OCI-LY3 (cell line): ENCODE results near the gene SNCB.

ENCODE experiments used
- H2AFZ ChIP-seq: fragments of 200-600, 300-600 bp; shearing (Covaris generic); 2 replicates; pipeline ENCODE4 v1.6.0; 2014; ENCODE audit warnings: antibody characterized with exemption, low read depth, low read length
- H3K27ac ChIP-seq: fragments of 200-600, 300-600 bp; sonication (generic); 2 replicates; pipeline ENCODE4 v1.5.1; 2014; ENCODE audit warnings: mild to moderate bottlenecking, low read length, moderate library complexity, mixed read lengths
- H3K27me3 ChIP-seq: fragments of 200-600, 300-600 bp; sonication (generic); 2 replicates; pipeline ENCODE4 v1.6.1; 2014; ENCODE audit warnings: low read depth, low read length, mixed read lengths
- H3K36me3 ChIP-seq: fragments of 200-600, 300-600 bp; sonication (generic); replicated peaks from 2 replicates; pipeline ENCODE3; 2014; ENCODE audit warnings: low read depth, low read length, mixed read lengths
- H3K4me1 ChIP-seq: fragments of 300-600, 200-600 bp; sonication (generic); 2 replicates; pipeline ENCODE4 v1.6.1; 2014; ENCODE audit warnings: low read length, mixed read lengths
- H3K4me2 ChIP-seq: fragments of 200-600, 300-600 bp; sonication (generic); 2 replicates; pipeline ENCODE4 v1.6.1; 2014; ENCODE audit warnings: low read length, mixed read lengths
- H3K4me3 ChIP-seq: fragments of 300-600, 200-600 bp; sonication (generic); 2 replicates; pipeline ENCODE4 v1.5.1; 2014; ENCODE audit warnings: antibody characterized with exemption, mild to moderate bottlenecking, low read length, moderate library complexity
- H3K79me2 ChIP-seq: fragments of 300-600, 200-600 bp; shearing (Covaris generic); 2 replicates; pipeline ENCODE4 v1.6.1; 2014; ENCODE audit warnings: mild to moderate bottlenecking, low read length, mixed read lengths
- H3K9ac ChIP-seq: fragments of 300-600, 200-600 bp; shearing (Covaris generic); 2 replicates; pipeline ENCODE4 v1.6.0; 2014; ENCODE audit warnings: mild to moderate bottlenecking, low read length, moderate library complexity
- H3K9me3 ChIP-seq: fragments of 200-600, 300-600 bp; shearing (Covaris generic); 2 replicates; pipeline ENCODE4 v1.6.1; 2014; ENCODE audit warnings: low read length, mixed read lengths; ENCODE audit not compliant: insufficient read depth
- H4K20me1 ChIP-seq: fragments of 200-600, 300-600 bp; sonication (generic); 2 replicates; pipeline ENCODE4 v1.6.1; 2016; ENCODE audit warnings: low read length, mixed read lengths; ENCODE audit not compliant: insufficient read depth
- EZH2phosphoT487 ChIP-seq: fragments of 200-600 bp; shearing (Covaris generic); IDR thresholded peaks from 2 replicates; pipeline ENCODE4 v1.6.1; 2018; ENCODE audit warnings: antibody characterized with exemption, mixed run types, low read depth
- TF ChIP-seq, protein P1 (sequence below): fragments of 200-600, 300-600 bp; sonication (generic); IDR thresholded peaks from 2 replicates; pipeline ENCODE4 v1.5.1; 2014; ENCODE audit warnings: antibody characterized with exemption, low read length, low read depth

The SNCB gene

DNA sequence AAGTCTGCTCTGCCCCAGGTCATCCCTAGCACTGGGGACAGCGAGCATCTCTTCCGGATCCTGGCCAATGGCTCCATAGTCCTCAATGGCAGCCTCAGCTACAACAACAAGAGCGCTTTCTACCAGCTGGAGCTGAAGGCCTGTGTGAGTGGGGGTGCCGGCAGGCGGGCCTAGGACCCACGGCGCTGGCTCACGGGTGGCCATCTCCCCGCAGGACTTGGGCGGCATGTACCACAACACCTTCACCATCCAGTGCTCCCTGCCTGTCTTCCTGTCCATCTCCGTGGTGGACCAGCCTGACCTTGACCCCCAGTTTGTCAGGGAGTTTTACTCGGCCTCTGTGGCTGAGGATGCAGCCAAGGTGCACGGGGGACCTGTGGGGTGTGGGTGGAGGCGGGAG, 55.3 kb downstream of the SNCB start:
- no peaks in the 10 kb centered on the region for H3K36me3 ChIP-seq
- H3K4me2 ChIP-seq = no peak overlapping the region
- peaks cover 4% of the 10 kb centered on the region; the same call in 1 of the 2 replicates for H3K4me1 ChIP-seq
- H3K9me3 ChIP-seq = no peaks in the 10 kb centered on the region
- no peaks in the 10 kb centered on the region for H3K79me2 ChIP-seq
- TF ChIP-seq EZH2phosphoT487 = no peak
- TF ChIP-seq, protein P1, sequence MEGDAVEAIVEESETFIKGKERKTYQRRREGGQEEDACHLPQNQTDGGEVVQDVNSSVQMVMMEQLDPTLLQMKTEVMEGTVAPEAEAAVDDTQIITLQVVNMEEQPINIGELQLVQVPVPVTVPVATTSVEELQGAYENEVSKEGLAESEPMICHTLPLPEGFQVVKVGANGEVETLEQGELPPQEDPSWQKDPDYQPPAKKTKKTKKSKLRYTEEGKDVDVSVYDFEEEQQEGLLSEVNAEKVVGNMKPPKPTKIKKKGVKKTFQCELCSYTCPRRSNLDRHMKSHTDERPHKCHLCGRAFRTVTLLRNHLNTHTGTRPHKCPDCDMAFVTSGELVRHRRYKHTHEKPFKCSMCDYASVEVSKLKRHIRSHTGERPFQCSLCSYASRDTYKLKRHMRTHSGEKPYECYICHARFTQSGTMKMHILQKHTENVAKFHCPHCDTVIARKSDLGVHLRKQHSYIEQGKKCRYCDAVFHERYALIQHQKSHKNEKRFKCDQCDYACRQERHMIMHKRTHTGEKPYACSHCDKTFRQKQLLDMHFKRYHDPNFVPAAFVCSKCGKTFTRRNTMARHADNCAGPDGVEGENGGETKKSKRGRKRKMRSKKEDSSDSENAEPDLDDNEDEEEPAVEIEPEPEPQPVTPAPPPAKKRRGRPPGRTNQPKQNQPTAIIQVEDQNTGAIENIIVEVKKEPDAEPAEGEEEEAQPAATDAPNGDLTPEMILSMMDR = no peak
- no peak overlapping the region for H3K27ac ChIP-seq
- H3K4me3 ChIP-seq = no peak overlapping the region
- H2AFZ ChIP-seq = no peak overlapping the region
- no peaks in the 10 kb centered on the region for H4K20me1 ChIP-seq
- H3K9ac ChIP-seq = no peak overlapping the region
- no peaks in the 10 kb centered on the region for H3K27me3 ChIP-seq

GRCh38 chr5:176574297-176574591, 56.1 kb downstream of the SNCB start:
- Histone ChIP-seq H3K9me3 (no peaks in the 10 kb centered on the region), H3K4me1 (peaks cover 4% of the 10 kb centered on the region; the same call in 1 of the 2 replicates), H3K36me3 (no peaks in the 10 kb centered on the region), H4K20me1 (no peaks in the 10 kb centered on the region), H3K27ac (no peak overlapping the region), H3K4me3 (peak overlapping the region; percentile 62; the same call in 1 of the 2 replicates), H3K27me3 (no peaks in the 10 kb centered on the region), H3K9ac (no peak overlapping the region), H2AFZ (peak overlapping the region; percentile 99), H3K79me2 (no peaks in the 10 kb centered on the region), H3K4me2 (peak overlapping the region; percentile 71)
- TF ChIP-seq, protein P1 = no peak
- no peak for TF ChIP-seq EZH2phosphoT487

GRCh38 chr5:176573564-176574296, 56.6 kb downstream of the SNCB start:
- Histone ChIP-seq H3K4me2 (peak overlapping the region; percentile 71), H3K9ac (peak overlapping the region; percentile 25; the same call in 1 of the 2 replicates)

More at GRCh38 chr5:176573564-176574296, 56.6 kb downstream of the SNCB start:
- H3K36me3 ChIP-seq = no peaks in the 10 kb centered on the region
- TF ChIP-seq, protein P1 = peak; percentile 87
- TF ChIP-seq EZH2phosphoT487 = no peak
- H3K4me3 ChIP-seq = peak overlapping the region; percentile 62
- H2AFZ ChIP-seq = peak overlapping the region; percentile 99
- H3K79me2 ChIP-seq = no peaks in the 10 kb centered on the region
- no peaks in the 10 kb centered on the region for H3K27me3 ChIP-seq
- H4K20me1 ChIP-seq = no peaks in the 10 kb centered on the region
- H3K9me3 ChIP-seq = no peaks in the 10 kb centered on the region
- peaks cover 4% of the 10 kb centered on the region; the same call in 1 of the 2 replicates for H3K4me1 ChIP-seq
- no peak overlapping the region for H3K27ac ChIP-seq
